Astrocyte (in vitro differentiated cells and primary cell): Measurements from ENCODE around the gene RHBG. TPM values are rescaled to one million over a fixed set of nuclear protein-coding genes. Genes with fewer than 3 reads are reported as not detected.

Experiments used
- DNase-seq: peaks from one replicate; pipeline ENCODE4 v3.0.0-alpha.2; 2010; ENCODE audit warnings: low read depth
- FAIRE-seq: peaks from 2 replicates; lab custom pipeline; 2011; peaks lifted over from hg19 to GRCh38; lab: Jason Lieb, UNC
- H2AFZ ChIP-seq: 2 replicates; pipeline ENCODE4 v1.6.0; 2012; ENCODE audit warnings: low read depth, low read length, inconsistent platforms
- H3K27ac ChIP-seq: 2 replicates; pipeline ENCODE4 v1.5.1; 2011; ENCODE audit warnings: low read depth, low read length, inconsistent platforms
- H3K27me3 ChIP-seq: 2 replicates; pipeline ENCODE4 v1.6.0; 2011; ENCODE audit warnings: low read length, inconsistent platforms; ENCODE audit not compliant: insufficient read depth
- H3K36me3 ChIP-seq: 2 replicates; pipeline ENCODE4 v1.5.1; 2011; ENCODE audit warnings: low read length, inconsistent platforms; ENCODE audit not compliant: insufficient read depth
- H3K4me1 ChIP-seq: 2 replicates; pipeline ENCODE4 v1.5.1; 2011; ENCODE audit warnings: low read length, inconsistent platforms; ENCODE audit not compliant: insufficient read depth
- H3K4me2 ChIP-seq: 2 replicates; pipeline ENCODE4 v1.6.0; 2012; ENCODE audit warnings: low read length, inconsistent platforms
- H3K4me3 ChIP-seq: 2 replicates; pipeline ENCODE4 v1.5.1; 2011; ENCODE audit warnings: low read depth, mild to moderate bottlenecking, low read length, inconsistent platforms; ENCODE audit not compliant: insufficient read depth
- H3K79me2 ChIP-seq: 2 replicates; pipeline ENCODE4 v1.6.0; 2012; ENCODE audit warnings: mild to moderate bottlenecking, low read length, inconsistent platforms; ENCODE audit not compliant: insufficient read depth
- H3K9ac ChIP-seq: 2 replicates; pipeline ENCODE4 v1.6.0; 2012; ENCODE audit warnings: mild to moderate bottlenecking, low read length, inconsistent platforms
- H3K9me3 ChIP-seq: 2 replicates; pipeline ENCODE4 v1.5.1; 2012; ENCODE audit warnings: low read depth, mild to moderate bottlenecking, low read length, inconsistent platforms; ENCODE audit not compliant: insufficient read depth
- H4K20me1 ChIP-seq: 2 replicates; pipeline ENCODE4 v1.6.0; 2012; ENCODE audit warnings: low read length, inconsistent platforms; ENCODE audit not compliant: insufficient read depth
- H3K27ac Mint-ChIP-seq: one replicate; pipeline ENCODE4 v1.8.0; 2021; ENCODE audit warnings: mild to moderate bottlenecking, mixed read lengths; ENCODE audit not compliant: unreplicated experiment
- H3K27me3 Mint-ChIP-seq: one replicate; pipeline ENCODE4 v1.8.0; 2021; ENCODE audit warnings: low read depth, mixed read lengths; ENCODE audit not compliant: unreplicated experiment
- H3K36me3 Mint-ChIP-seq: one replicate; pipeline ENCODE4 v1.8.0; 2021; ENCODE audit warnings: low read depth, mixed read lengths; ENCODE audit not compliant: unreplicated experiment
- H3K4me1 Mint-ChIP-seq: one replicate; pipeline ENCODE4 v1.8.0; 2021; ENCODE audit warnings: low read depth, mixed read lengths; ENCODE audit not compliant: unreplicated experiment
- H3K4me3 Mint-ChIP-seq: one replicate; pipeline ENCODE4 v1.8.0; 2021; ENCODE audit warnings: mild to moderate bottlenecking, moderate library complexity, mixed read lengths; ENCODE audit not compliant: unreplicated experiment
- H3K9me3 Mint-ChIP-seq: one replicate; pipeline ENCODE4 v1.8.0; 2021; ENCODE audit warnings: mild to moderate bottlenecking, mixed read lengths; ENCODE audit not compliant: unreplicated experiment
- EZH2 ChIP-seq: IDR thresholded peaks from 2 replicates; pipeline ENCODE4 v1.6.1; 2012; ENCODE audit warnings: mild to moderate bottlenecking, low read length, inconsistent platforms; ENCODE audit not compliant: insufficient read depth
- total RNA-seq: library from RNA; stranded (reverse); gene quantifications from 2 replicates; pipeline ENCODE4 v1.2.1, GENCODE V29; 2021
- TF ChIP-seq, protein P1 (sequence below): IDR thresholded peaks from 2 replicates; pipeline ENCODE4 v1.5.1; 2011; ENCODE audit warnings: low read depth, mild to moderate bottlenecking, inconsistent platforms, low read length, moderate library complexity; ENCODE audit not compliant: insufficient read depth

RHBG gene
- total RNA-seq, 1 donor from 2014 or later: not detected

DNA sequence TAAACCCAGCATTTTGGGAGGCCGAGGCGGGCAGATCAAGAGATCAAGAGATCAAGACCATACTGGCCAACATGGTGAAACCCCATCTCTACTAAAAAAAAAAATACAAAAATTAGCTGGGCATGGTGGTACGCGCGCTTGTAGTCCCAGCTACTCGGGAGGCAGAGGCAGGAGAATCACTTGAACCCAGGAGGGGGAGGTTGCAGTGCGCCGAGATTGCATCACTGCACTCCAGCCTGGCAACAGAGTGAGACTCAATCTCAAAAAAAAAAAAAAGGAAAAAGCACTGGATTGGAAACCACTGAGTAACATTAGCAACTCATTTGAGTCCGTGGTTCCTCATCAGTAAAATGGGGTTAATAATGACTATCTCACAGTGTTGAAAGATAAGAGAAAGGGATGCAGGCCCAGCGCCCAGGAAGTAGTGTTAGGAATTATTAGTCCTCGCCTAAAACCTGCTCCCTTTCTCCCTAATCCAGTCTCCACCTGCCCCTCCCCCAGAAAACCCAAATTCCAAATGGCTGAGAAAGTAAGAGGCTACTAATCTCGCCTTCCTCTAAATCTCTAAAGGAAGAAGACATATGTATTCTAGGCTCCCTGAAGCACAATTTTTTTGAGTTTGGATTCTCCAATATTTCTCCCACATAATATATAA lies 49.5 kb downstream of the RHBG start:
- peaks cover 15% of the 10 kb centered on the region for H3K4me1 ChIP-seq
- H3K4me2 ChIP-seq: no peak overlapping the region
- H3K27ac Mint-ChIP-seq: no peak overlapping the region
- no peaks in the 10 kb centered on the region for H3K36me3 ChIP-seq
- H3K27me3 ChIP-seq: peaks cover 88% of the 10 kb centered on the region
- no peaks in the 10 kb centered on the region for H3K9me3 ChIP-seq
- no peak overlapping the region for H3K4me3 ChIP-seq
- FAIRE-seq (no peak), DNase-seq (no peak)
- no peak overlapping the region for H3K27ac ChIP-seq
- H2AFZ ChIP-seq: no peak overlapping the region
- peaks cover 2% of the 10 kb centered on the region for H3K4me1 Mint-ChIP-seq
- peaks cover 80% of the 10 kb centered on the region for H3K27me3 Mint-ChIP-seq
- no peak overlapping the region for H3K4me3 Mint-ChIP-seq
- H4K20me1 ChIP-seq: peaks cover 13% of the 10 kb centered on the region
- H3K9ac ChIP-seq: no peak overlapping the region
- H3K79me2 ChIP-seq: no peaks in the 10 kb centered on the region
- H3K9me3 Mint-ChIP-seq: no peaks in the 10 kb centered on the region
- no peak for TF ChIP-seq EZH2
- TF ChIP-seq, protein P1, sequence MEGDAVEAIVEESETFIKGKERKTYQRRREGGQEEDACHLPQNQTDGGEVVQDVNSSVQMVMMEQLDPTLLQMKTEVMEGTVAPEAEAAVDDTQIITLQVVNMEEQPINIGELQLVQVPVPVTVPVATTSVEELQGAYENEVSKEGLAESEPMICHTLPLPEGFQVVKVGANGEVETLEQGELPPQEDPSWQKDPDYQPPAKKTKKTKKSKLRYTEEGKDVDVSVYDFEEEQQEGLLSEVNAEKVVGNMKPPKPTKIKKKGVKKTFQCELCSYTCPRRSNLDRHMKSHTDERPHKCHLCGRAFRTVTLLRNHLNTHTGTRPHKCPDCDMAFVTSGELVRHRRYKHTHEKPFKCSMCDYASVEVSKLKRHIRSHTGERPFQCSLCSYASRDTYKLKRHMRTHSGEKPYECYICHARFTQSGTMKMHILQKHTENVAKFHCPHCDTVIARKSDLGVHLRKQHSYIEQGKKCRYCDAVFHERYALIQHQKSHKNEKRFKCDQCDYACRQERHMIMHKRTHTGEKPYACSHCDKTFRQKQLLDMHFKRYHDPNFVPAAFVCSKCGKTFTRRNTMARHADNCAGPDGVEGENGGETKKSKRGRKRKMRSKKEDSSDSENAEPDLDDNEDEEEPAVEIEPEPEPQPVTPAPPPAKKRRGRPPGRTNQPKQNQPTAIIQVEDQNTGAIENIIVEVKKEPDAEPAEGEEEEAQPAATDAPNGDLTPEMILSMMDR: no peak
- H3K36me3 Mint-ChIP-seq: peaks cover 4% of the 10 kb centered on the region

DNA sequence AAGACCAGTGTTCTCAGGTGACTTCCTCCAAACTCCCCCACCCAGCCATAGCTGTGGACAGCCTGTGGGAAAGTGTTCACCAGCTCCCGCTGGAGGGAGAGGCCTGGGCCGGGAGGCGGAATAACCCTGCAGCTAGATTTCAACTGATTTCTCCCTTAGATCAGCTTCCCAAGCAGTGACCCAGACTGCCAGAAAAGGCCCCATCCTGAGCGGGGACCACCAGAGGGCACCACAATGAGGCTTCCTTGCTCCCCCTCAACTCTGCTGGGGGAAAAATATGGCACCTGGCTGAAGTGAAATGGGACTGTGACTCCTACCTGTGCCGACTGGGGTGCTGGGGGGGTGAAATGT lies 50.8 kb downstream of the RHBG start:
- Histone ChIP-seq H3K9ac (no peak overlapping the region), H2AFZ (peak overlapping the region; percentile 10), H4K20me1 (peaks cover 15% of the 10 kb centered on the region), H3K27me3 (peaks cover 96% of the 10 kb centered on the region), H3K36me3 (no peaks in the 10 kb centered on the region), H3K27ac (no peak overlapping the region), H3K9me3 (no peaks in the 10 kb centered on the region), H3K4me2 (peak overlapping the region; percentile 73), H3K4me1 (peaks cover 15% of the 10 kb centered on the region), H3K79me2 (no peaks in the 10 kb centered on the region), H3K4me3 (no peak overlapping the region)
- TF ChIP-seq EZH2: no peak
- TF ChIP-seq, protein P1: peak; percentile 14
- Mint-ChIP-seq H3K4me1 (peaks cover 2% of the 10 kb centered on the region), H3K27ac (peak overlapping the region; percentile 44), H3K9me3 (no peaks in the 10 kb centered on the region), H3K27me3 (peaks cover 84% of the 10 kb centered on the region), H3K36me3 (peaks cover 3% of the 10 kb centered on the region), H3K4me3 (no peak overlapping the region)
- DNase-seq (no peak), FAIRE-seq (no peak)
